Hematopoietic multipotent progenitor cell treated with erythropoietin and hydrocortisone succinate and interleukin-3 and kit ligand, for 15 days (in vitro differentiated cells): ENCODE results near the gene APEH.

Source experiments
- DNase-seq: peaks from one replicate; pipeline ENCODE4 v3.0.0-alpha.2; 2015; ENCODE audit warnings: low spot score

The APEH gene

GRCh38 chr3:49673715-49674496 lies at the start of gene APEH:
Gene APEH (plus strand): TSS chr3:49674351. CDS start chr3:49674402, 51 bp downstream.
- DNase-seq = peak; percentile 96

- no peak for DNase-seq
Observed at GRCh38 chr3:49625071-49625470, 49.1 kb upstream of the APEH start.

- no peak for DNase-seq
Observed at GRCh38 chr3:49626101-49626581, 48.0 kb upstream of the APEH start.

- DNase-seq = no peak
Observed at GRCh38 chr3:49626796-49627195, 47.4 kb upstream of the APEH start.

GRCh38 chr3:49627634-49628033 lies 46.5 kb upstream of the APEH start:
- no peak for DNase-seq

GRCh38 chr3:49628249-49628648 lies 45.9 kb upstream of the APEH start:
- no peak for DNase-seq

- DNase-seq = no peak
Observed at GRCh38 chr3:49629451-49629850, 44.7 kb upstream of the APEH start.

- no peak for DNase-seq
Observed at GRCh38 chr3:49629866-49630265, 44.3 kb upstream of the APEH start.

GRCh38 chr3:49630784-49631183 lies 43.4 kb upstream of the APEH start:
- DNase-seq = no peak

GRCh38 chr3:49634736-49635135 lies 39.4 kb upstream of the APEH start:
- no peak for DNase-seq

- no peak for DNase-seq
Observed at GRCh38 chr3:49636883-49637609, 37.1 kb upstream of the APEH start.

GRCh38 chr3:49638445-49638844 lies 35.7 kb upstream of the APEH start:
- peak; percentile 70 for DNase-seq

GRCh38 chr3:49639551-49639950 lies 34.6 kb upstream of the APEH start:
- DNase-seq = no peak

GRCh38 chr3:49641292-49641691 lies 32.9 kb upstream of the APEH start:
- no peak for DNase-seq

GRCh38 chr3:49641921-49642707 lies 32.0 kb upstream of the APEH start:
- DNase-seq = no peak

- DNase-seq = no peak
Observed at GRCh38 chr3:49642708-49643145, 31.4 kb upstream of the APEH start.

- DNase-seq = no peak
Observed at GRCh38 chr3:49644684-49645083, 29.5 kb upstream of the APEH start.

GRCh38 chr3:49646236-49646635 lies 27.9 kb upstream of the APEH start:
- DNase-seq = no peak

- no peak for DNase-seq
Observed at GRCh38 chr3:49647741-49648140, 26.4 kb upstream of the APEH start.

- peak; percentile 69 for DNase-seq
Observed at GRCh38 chr3:49648354-49649019, 25.7 kb upstream of the APEH start.

GRCh38 chr3:49649576-49649975 lies 24.6 kb upstream of the APEH start:
- DNase-seq = no peak

GRCh38 chr3:49650177-49650576 lies 24.0 kb upstream of the APEH start:
- DNase-seq = no peak
